SK-MEL-5 (cell line): ENCODE data around the gene GPS2. TPM values are rescaled to one million over a fixed set of nuclear protein-coding genes. Genes with fewer than 3 reads are reported as not detected.

ENCODE experiments used
- DNase-seq: peaks from one replicate; pipeline ENCODE4 v3.0.0-alpha.2; 2016; ENCODE audit warnings: low read depth, low spot score
- in situ Hi-C: cut with HindIII; loops from 2 replicates; pipeline ENCODE4 v1.10.0; 2016; ENCODE audit warnings: low sequenced_read_pairs, high pct_unique_total_duplicates, low pct_unique_long_range_greater_than_20kb
- polyA plus RNA-seq, 2 experiments: library from polyadenylated mRNA; depleted of rRNA; stranded (reverse); fragments of >200 nt; gene quantifications; 2 replicates each; pipeline ENCODE4 v1.2.3, GENCODE V29; 2015
- total RNA-seq: library from RNA; depleted of rRNA; stranded (reverse); fragments of >200 nt; shearing (Covaris generic); gene quantifications from 2 replicates; pipeline ENCODE4 v1.2.3, GENCODE V29; 2014; rRNA removed

The GPS2 gene, protein sequence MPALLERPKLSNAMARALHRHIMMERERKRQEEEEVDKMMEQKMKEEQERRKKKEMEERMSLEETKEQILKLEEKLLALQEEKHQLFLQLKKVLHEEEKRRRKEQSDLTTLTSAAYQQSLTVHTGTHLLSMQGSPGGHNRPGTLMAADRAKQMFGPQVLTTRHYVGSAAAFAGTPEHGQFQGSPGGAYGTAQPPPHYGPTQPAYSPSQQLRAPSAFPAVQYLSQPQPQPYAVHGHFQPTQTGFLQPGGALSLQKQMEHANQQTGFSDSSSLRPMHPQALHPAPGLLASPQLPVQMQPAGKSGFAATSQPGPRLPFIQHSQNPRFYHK
- total RNA-seq = 73.7 and 74.8 TPM in 2 replicates
- polyA plus RNA-seq (2015; cell fraction: cytosol; rRNA removed) = 81.1 and 105 TPM in 2 replicates
- polyA plus RNA-seq (2015; cell fraction: nucleus; rRNA removed) = 261 and 262 TPM in 2 replicates

DNA sequence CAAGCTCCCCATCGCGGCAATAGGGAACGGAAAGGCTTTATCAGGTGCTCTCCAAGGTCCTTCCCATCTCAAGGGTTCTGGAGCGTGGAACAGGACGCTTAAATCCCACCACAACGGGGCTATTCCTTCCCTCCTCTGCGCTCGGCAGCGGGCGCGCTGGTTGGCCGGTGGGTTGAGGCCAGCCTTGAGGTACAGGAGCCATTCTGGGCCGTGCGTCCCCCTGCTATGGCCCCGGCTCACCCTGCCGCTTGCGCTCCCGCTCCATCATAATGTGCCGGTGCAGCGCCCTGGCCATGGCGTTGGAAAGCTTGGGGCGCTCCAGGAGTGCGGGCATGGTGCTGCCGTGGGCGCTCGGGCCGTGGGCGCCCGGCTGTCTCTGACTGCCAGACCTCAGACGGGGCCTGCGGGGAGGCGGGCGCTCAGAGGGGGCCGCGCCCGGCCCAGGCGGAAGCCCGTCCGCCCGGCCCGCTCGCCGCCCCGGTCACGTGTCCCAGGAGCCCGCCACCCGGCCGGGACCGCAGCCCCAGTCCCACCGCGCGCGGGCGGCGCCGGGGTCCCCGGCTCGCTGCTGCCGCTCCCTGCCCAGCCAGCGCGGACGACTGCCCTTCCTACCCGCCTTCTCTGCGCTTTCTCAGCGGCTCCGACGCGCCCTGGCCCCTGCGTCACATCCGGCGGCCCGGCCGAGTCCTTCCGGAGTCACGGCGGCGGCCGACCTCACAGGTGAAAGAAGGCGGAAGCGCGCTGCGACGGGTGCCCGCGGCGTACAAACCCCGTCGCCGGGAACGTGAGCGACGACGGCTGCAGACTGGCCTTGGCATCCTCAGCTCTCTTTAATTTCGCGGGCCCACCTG, at the start of gene GPS2:
TSS of gene GPS2 (minus strand) at position 642 of the 851 bp plus-strand sequence. CDS start at position 334, 308 bp downstream.
- in situ Hi-C loops = no loop called here
- peak; percentile 82 for DNase-seq

DNA sequence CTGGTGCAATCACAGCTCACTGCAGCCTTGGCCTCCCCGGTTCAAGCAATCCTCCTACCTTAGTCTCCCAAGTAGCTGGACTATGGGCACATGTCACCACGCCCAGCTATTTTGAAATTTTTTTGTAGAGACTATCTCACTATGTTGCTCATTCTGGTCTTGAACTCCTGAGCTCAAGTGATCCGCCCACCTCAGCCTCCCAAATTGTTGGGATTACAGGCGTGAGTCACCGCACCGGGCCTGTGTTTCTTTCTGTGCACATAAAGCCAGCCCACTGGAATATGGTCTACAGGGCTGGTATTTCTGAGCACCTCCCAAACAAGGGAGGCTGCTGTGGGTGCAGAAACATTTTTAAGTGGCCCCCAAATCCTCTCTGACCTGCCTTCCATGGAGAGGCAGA, 48.2 kb upstream of the GPS2 start:
- in situ Hi-C loops = no loop called here
- DNase-seq = no peak

DNA sequence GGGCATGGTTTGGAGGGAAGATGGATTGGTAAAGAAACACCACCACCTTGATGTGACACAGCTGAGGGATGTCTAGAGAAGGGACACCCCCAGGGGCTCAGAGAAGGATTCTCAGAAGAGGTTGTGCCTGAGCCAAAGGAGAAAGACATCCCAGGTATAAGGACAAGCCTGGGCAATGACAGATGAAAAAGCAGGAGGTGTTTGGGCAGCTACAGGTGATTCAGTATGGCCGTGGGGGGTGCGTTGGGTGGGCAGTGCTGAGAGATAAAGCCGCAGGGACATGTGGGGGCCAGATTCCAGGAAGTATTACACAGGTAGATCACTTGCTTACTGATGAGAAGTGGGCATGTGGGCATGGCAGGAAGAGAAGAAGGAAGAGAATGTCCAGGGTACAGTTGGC, 46.7 kb upstream of the GPS2 start:
- in situ Hi-C loops = no loop called here
- no peak for DNase-seq

DNA sequence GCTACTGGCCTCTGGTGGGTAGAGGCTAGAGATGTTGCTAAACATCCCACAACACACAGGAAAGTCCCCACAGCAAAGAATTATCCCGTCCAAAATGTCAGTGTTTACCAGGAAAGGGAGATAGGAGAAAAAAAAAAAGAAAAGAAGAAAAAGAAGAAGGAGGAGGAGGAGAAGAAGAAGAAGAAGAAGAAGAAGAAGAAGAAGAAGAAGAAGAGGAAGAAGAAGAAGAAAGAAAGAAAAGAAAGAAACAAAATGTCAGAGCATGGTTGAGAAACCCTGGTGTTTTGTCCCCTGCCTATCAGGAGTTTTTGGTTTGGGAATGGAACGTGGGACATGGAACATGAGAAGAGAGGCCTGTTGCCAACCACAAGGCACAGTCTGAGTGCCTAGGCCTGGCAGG, 42.2 kb upstream of the GPS2 start:
- in situ Hi-C loops = no loop called here
- DNase-seq = no peak

DNA sequence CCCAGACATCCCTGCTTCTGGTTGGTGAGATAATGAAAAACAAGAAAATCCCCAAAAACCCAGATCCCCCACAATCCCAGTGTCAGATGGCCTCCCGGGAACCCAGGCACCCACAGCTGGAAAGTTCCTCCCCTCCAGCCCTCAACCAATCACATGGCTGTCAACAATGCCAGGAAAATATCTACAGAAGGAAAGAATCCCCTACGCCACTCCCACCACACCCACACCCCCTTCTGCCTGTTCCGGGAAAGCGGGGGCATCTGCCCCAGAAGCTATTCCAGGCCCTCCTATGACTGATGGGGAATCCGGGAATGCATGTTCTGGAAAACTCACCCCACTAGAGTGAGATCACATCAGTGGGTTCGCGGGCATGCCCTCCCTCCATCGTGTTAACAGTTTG, 41.6 kb upstream of the GPS2 start:
- in situ Hi-C loops = no loop called here
- DNase-seq = no peak

DNA sequence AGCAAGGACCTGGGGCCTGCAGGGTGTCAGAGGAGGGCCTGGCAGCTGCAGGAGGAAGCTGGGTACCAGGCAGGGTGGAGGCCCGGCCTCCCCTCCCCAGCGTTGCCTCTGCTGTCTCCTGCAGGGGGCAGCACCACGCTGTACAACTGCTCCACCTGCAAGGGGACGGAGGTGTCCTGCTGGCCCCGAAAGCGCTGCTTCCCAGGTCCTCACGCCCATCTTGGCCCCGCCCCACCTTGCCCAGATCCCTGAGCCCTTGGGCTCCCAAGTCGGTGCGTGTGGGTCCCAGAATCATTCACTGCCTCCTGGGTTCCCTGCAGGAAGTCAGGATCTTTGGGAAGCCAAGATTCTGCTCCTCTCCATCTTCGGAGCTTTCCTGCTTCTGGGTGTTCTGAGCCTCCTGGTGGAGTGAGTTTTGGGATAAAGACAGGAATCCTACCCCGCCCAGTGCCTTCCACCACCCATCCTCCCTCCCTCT, 41.0 kb upstream of the GPS2 start:
- DNase-seq = peak; percentile 81
- in situ Hi-C loops = no loop called here

DNA sequence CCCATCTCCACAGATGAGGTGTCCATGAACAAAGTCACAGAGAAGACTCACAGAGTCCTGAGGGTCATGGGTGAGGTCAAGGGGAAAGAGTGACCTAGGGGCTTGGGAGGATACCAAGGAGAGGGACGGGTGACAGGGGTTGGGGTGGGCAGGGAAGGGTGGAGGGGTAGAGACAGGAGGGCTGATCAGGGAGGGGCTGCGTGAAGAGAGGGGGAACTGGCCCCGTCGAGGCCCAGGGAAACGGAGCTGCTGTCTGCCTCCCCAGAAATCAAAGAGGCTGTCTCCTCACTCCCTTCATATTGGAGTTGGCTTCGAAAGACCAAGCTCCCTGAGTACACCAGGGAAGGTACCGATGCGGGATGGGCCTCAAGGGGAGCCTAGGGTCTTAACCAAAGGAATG, 40.4 kb upstream of the GPS2 start:
- in situ Hi-C loops = no loop called here

DNA sequence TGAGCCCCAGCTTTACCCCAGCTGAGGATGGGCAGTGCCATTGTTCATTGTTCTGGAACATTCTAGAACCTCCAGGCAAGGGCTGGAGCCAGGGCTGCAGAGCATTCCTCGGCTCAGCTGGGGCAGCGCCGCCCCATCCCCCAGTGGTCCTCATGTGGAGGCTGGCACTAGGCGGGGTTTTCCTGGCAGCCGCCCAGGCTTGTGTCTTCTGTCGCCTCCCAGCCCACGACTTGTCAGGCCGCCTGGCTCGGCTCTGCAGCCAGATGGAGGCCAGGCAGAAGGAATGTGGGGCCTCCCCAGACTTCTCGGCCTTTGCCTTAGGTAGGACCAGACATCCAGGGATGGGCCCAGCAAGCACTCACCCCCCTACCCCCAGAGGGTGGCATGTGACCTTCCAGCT, 39.9 kb upstream of the GPS2 start, which contains the start of gene TMEM95:
TSS of gene TMEM95 (plus strand) at position 104 of the 400 bp plus-strand sequence. CDS start at position 153, 49 bp downstream.
- DNase-seq = no peak
- in situ Hi-C loops = no loop called here

More for the DNA sequence above, 40.4 kb upstream of the GPS2 start:
- no peak for DNase-seq

DNA sequence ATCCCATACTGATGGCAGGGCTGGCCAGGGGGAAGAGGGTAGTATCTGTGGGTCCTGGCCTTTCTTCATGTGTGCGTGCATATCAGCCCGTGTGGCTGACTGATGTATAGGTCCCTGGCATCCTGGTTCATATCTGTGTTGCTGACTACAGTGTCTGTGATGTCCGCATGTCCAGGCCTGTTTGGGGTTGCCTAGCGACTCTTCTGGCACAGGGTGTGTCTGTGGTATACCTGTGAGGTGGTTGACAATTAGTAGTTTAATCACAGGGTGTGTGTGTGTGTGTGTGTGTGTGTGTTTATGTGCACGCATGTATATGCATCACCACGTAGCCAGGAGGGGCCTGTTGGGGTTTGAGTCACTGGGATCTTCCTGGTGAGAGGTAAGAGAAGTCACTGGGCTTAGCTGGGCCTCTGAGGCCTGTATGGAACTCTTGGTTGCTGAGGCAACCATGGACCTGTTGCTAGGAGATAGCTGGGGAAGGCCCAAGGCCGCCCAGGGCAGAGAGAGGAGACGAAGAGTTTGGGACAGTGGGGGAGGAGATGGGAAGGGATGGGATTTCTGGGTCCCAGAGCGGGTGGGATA, 39.2 kb upstream of the GPS2 start:
- no peak for DNase-seq
- in situ Hi-C loops = no loop called here

DNA sequence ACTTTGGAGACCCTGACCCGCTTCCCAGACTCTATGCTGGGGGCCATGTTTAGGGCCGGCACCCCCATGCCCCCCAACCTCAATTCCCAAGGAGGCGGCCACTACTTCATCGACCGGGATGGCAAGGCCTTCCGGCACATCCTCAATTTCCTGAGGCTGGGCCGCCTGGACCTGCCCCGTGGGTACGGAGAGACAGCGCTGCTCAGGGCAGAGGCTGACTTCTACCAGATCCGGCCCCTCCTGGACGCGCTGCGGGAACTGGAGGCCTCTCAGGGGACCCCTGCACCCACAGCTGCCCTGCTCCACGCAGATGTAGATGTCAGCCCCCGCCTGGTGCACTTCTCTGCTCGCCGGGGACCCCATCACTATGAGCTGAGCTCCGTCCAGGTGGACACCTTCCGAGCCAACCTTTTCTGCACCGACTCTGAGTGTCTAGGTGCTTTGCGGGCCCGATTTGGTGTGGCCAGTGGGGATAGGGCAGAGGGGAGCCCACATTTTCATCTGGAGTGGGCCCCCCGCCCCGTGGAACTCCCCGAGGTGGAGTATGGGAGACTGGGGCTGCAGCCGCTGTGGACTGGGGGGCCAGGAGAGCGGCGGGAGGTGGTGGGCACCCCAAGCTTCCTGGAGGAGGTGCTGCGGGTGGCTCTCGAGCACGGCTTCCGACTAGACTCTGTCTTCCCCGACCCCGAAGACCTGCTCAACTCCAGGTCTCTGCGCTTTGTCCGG, 37.9 kb upstream of the GPS2 start:
- in situ Hi-C loops = no loop called here
- DNase-seq = no peak

DNA sequence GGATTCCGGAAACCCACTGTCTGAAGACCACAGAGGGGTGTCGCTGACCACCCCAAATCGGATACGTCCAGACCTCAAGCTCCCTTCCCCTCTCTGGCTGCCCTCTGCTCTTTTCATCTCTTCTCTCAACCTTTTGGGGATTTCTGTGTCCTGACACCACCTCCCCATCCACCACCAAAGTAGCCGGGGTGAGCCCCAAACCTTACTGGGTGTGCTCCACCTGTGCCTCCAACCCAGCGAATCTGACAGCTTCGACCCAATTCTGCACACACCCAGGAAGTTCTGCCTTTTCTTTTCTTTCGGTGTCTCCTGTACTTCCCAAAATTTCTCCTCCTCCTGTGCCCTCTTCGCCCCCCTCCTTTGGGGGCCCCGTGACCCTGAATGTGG, 37.3 kb upstream of the GPS2 start:
- in situ Hi-C loops = no loop called here
- DNase-seq = no peak

DNA sequence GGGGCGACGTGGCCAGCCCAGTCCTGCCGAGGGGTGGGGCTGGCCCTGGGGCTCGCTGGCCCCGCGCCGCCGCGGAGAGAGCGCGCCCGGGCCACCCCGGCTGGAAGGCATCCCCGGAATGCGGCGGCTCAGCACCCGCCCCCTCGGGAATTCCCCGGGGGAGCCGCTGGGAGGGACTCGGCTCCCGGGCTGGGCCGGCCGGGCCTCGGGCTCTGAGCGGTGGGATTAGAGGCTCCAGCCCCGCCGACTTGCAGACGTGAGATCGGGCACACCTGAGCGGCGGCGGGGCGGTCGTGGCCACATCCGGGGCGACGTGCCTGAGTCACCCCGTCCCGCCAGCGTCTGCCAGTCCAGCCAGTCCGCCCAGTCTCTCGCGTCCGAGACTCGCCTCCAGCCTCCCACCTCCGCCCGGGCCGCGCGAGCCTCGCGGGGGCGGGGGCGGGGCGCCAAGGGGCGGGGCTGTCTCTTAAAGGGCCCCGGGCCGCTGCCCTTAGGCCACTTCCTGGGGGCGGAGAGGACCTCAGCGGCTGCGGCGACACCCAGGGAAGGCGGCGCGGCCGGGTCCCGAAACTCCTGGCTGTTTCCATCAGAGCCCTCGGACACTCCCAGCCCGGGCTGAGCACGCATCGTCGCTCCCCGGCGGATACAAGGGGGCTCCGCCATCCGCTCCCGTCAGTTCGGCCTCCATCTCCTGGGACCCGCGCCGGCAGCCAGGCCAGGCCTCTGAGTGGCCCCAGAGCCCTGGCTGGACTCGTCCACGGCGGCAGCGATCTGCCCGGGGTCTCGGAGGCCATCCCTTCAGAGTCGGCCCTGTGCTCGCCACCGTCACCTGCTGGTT, 36.7 kb upstream of the GPS2 start, which contains the start of gene KCTD11:
TSS of gene KCTD11 (plus strand) at position 498 of the 838 bp plus-strand sequence.
- in situ Hi-C loops = no loop called here
- peak; percentile 63 for DNase-seq

DNA sequence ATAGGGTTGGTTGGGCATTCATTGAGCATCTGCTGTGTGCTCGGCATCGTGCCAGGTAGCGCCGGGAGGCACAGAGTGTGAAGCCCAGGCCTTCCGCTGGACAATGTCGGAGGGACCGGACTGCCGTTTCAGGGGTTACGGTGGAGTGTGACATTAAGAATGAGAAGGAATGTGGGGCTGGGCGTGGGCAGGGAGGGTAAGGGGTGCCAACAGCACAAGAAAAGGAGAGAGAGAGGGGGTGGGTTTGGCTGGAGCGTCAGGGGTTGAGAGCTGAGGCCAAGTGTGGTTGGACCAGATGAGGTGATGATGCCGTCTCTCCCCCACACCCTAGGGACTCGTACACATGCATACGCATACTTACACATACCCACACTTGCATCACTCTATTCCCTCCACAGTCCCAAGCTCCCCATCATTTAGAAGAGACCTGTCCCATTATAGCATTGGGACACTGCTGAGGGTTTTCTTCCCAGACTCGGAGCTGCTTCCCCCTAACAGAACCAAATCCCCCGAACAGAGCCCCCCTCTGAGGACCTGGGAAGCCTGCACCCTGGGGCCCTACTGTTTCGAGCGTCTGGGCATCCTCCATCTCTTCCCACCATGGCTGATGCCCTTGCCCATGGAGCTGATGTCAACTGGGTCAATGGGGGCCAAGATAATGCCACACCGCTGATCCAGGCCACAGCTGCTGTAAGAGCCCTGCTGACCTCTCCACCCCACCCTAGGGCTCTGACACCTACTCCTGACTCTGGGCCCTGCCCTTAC, 33.5 kb upstream of the GPS2 start:
- in situ Hi-C loops = no loop called here
- DNase-seq = no peak

DNA sequence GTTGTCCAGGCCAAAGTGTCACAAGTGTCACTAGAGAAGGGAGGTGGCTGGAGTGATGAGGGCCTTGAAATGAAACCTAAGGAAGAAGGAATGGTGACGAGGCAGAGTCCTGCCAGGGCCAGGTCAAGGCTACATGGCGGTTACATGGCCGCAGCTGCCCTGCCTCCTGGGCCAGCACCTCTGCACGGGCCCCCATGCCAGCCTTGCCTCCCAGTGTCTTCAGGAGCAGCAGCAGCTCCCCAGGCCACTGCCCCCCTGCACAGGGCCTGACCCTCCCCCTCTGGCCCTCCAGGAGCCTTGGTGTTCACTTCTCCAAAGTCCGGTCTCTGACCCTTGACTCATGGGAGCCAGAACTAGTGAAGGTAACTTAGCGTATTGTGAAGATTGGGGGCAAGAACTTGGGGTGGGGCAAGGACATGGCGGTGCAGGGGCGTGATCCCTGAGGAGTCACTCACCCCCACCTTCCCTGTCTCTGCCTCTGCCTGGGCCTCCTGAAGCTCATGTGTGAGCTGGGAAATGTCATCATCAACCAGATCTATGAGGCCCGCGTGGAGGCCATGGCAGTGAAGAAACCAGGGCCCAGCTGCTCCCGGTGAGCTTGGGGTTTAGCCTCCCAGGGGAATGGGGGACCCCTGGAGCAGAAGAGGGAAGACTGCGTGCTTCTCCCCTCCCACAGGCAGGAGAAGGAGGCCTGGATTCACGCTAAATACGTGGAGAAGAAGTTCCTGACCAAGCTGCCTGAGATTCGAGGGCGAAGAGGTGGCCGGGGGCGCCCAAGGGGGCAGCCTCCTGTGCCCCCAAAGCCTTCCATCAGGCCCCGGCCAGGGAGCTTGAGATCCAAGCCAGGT, 32.7 kb upstream of the GPS2 start:
- no peak for DNase-seq
- in situ Hi-C loops = no loop called here
